Astrocyte of the spinal cord (primary cell): ENCODE results near the gene CLEC18A.

ENCODE experiments used
- DNase-seq: peaks from one replicate; pipeline ENCODE4 v3.0.0; 2011; ENCODE audit warnings: low read depth, low spot score
- H3K4me3 ChIP-seq: 2 replicates; pipeline ENCODE4 v1.5.1; 2011; ENCODE audit warnings: low read depth, mild to moderate bottlenecking, low read length, moderate library complexity
- CTCF ChIP-seq: IDR thresholded peaks from 2 replicates; pipeline ENCODE4 v1.5.1; 2012; ENCODE audit warnings: low read depth, mild to moderate bottlenecking, low read length, inconsistent platforms
- in situ Hi-C: cut with HindIII; loops from 2 replicates; pipeline ENCODE4 v1.10.0; 2017; ENCODE audit warnings: low sequenced_read_pairs

CLEC18A gene

GRCh38 chr16:69929480-69929879 lies 21.7 kb upstream of the CLEC18A start:
- TF ChIP-seq CTCF, result no peak
- no peak for DNase-seq
- in situ Hi-C loops, result no loop called here
- no peak overlapping the region for H3K4me3 ChIP-seq

GRCh38 chr16:69930117-69930776 lies 20.9 kb upstream of the CLEC18A start:
- no peak overlapping the region for H3K4me3 ChIP-seq
- DNase-seq, result peak; percentile 49
- in situ Hi-C loops, result no loop called here
- TF ChIP-seq CTCF, result peak; percentile 64

GRCh38 chr16:69931631-69932030 lies 19.5 kb upstream of the CLEC18A start:
- in situ Hi-C loops, result no loop called here
- H3K4me3 ChIP-seq, result no peak overlapping the region
- no peak for TF ChIP-seq CTCF
- no peak for DNase-seq

GRCh38 chr16:69932228-69932627 lies 18.9 kb upstream of the CLEC18A start:
- no peak overlapping the region for H3K4me3 ChIP-seq
- no peak for TF ChIP-seq CTCF
- DNase-seq, result no peak
- in situ Hi-C loops, result no loop called here

GRCh38 chr16:69932691-69933392 lies 18.3 kb upstream of the CLEC18A start:
- no peak for DNase-seq
- in situ Hi-C loops, result no loop called here
- no peak overlapping the region for H3K4me3 ChIP-seq
- TF ChIP-seq CTCF, result no peak

GRCh38 chr16:69934044-69934443 lies 17.1 kb upstream of the CLEC18A start:
- no peak for TF ChIP-seq CTCF
- H3K4me3 ChIP-seq, result no peak overlapping the region
- DNase-seq, result no peak
- in situ Hi-C loops, result no loop called here
